GM18909 (cell line): ENCODE data around the gene SARDH.

ENCODE experiments used
- ATAC-seq: cut with Tn5 transposase; IDR thresholded peaks from one replicate; pipeline ENCODE4 v1.9.1; 2021; ENCODE audit warnings: mild to moderate bottlenecking; ENCODE audit not compliant: unreplicated experiment, poor library complexity

The SARDH gene

GRCh38 chr9:133735931-133736330 lies 2.2 kb downstream of the SARDH start:
- no peak for ATAC-seq

GRCh38 chr9:133735415-133735775 lies 2.8 kb downstream of the SARDH start:
- no peak for ATAC-seq

GRCh38 chr9:133734590-133735414 lies 3.4 kb downstream of the SARDH start:
- ATAC-seq = no peak

GRCh38 chr9:133733796-133734533 lies 4.2 kb downstream of the SARDH start:
- no peak for ATAC-seq

GRCh38 chr9:133733421-133733795 lies 4.7 kb downstream of the SARDH start:
- ATAC-seq = no peak

GRCh38 chr9:133732639-133733408 lies 5.3 kb downstream of the SARDH start:
- no peak for ATAC-seq

GRCh38 chr9:133731876-133732638 lies 6.1 kb downstream of the SARDH start:
- no peak for ATAC-seq

GRCh38 chr9:133730994-133731715 lies 7.0 kb downstream of the SARDH start:
- ATAC-seq = no peak

- no peak for ATAC-seq
These were observed 8.4 kb downstream of the SARDH start for GRCh38 chr9:133729617-133730281.

GRCh38 chr9:133728856-133729616 lies 9.1 kb downstream of the SARDH start:
- no peak for ATAC-seq

- no peak for ATAC-seq
These were observed 10.2 kb downstream of the SARDH start for GRCh38 chr9:133727876-133728441.

- no peak for ATAC-seq
These were observed 10.8 kb downstream of the SARDH start for GRCh38 chr9:133727277-133727875.

GRCh38 chr9:133726401-133727276 lies 11.5 kb downstream of the SARDH start:
- no peak for ATAC-seq

GRCh38 chr9:133725886-133726285 lies 12.3 kb downstream of the SARDH start:
- no peak for ATAC-seq

- ATAC-seq = no peak
These were observed 19.4 kb downstream of the SARDH start for GRCh38 chr9:133718563-133719315.
